Body of pancreas (tissue), 4 donors: ENCODE data around the gene PLXNC1. TPM values are rescaled to one million over a fixed set of nuclear protein-coding genes. Genes with fewer than 3 reads are reported as not detected.

ENCODE experiments used
- ATAC-seq: fragments of 150-250 bp; one replicate; pipeline ENCODE4 v1.9.1; 2016
- DNase-seq, 4 donors: peaks; one replicate each; pipeline ENCODE4 v3.0.0-alpha.2; 2019
- H3K27ac ChIP-seq, 4 donors: fragments of 200-600 bp; sonication (generic); 1 replicate in 3 of 4; 2 replicates in 1 of 4; pipeline versions ENCODE4 v1.5.1 to v1.6.1; 2016 to 2019; ENCODE audit warnings: mild to moderate bottlenecking in 1 of 4, mixed read lengths in 1 of 4, moderate library complexity in 1 of 4
- H3K27me3 ChIP-seq, 2 donors: fragments of 200-600 bp; sonication (generic); one replicate each; pipeline ENCODE4 v1.6.0; 2016; ENCODE audit warnings: mild to moderate bottlenecking in 1 of 2
- H3K36me3 ChIP-seq, 2 donors: fragments of 200-600 bp; sonication (generic); replicated peaks in 1 of 2; 2 replicates each; pipeline ENCODE4 v1.5.1; 2016; ENCODE audit warnings: low read depth in 2 of 2; ENCODE audit not compliant: insufficient read depth in 1 of 2
- H3K4me1 ChIP-seq: fragments of 200-600 bp; sonication (generic); one replicate; pipeline ENCODE4 v1.6.0; 2016
- H3K4me3 ChIP-seq, 2 donors: fragments of 200-600 bp; sonication (generic); 1 replicate in 1 of 2; 2 replicates in 1 of 2; pipeline ENCODE4 v1.5.1; 2016 to 2019
- H3K9me3 ChIP-seq, 3 donors: fragments of 200-600 bp; sonication (generic); 1 replicate in 2 of 3; 2 replicates in 1 of 3; pipeline ENCODE4 v1.5.1; 2016
- POLR2A ChIP-seq, 3 donors: fragments of 450-650 bp; IDR thresholded peaks; one replicate each; pipeline ENCODE4 v1.6.1; 2016; ENCODE audit warnings: antibody characterized with exemption in 3 of 3, mild to moderate bottlenecking in 2 of 3
- WGBS, 2 donors: methylation state at CpG; one replicate each; pipeline ENCODE4 v1.1.5; 2017; 5-methylcytosine and 5-hydroxymethylcytosine counted together
- intact Hi-C: fragments of 100-400 bp; cut with DNase I; formaldehyde crosslinking; loops from one replicate; pipeline ENCODE4 v1.15.1; 2023
- total RNA-seq, 2 donors: library from RNA; depleted of rRNA; stranded (reverse); fragments of >200 nt; gene quantifications; one replicate each; pipeline ENCODE4 v1.1.0, GENCODE V29; 2016
- TF ChIP-seq, protein P1 (sequence below), 7 experiments: fragments of 450-650 bp in 4 of 7; fragments of 200-600 bp in 3 of 7; sonication (generic) in 3 of 7; IDR thresholded peaks; one replicate each; pipeline ENCODE4 v1.5.1; 2016 to 2019; ENCODE audit warnings: antibody characterized with exemption in 7 of 7

Gene PLXNC1
- total RNA-seq, 2 donors from 2014 or later: 3.9 to 4.9 TPM

DNA sequence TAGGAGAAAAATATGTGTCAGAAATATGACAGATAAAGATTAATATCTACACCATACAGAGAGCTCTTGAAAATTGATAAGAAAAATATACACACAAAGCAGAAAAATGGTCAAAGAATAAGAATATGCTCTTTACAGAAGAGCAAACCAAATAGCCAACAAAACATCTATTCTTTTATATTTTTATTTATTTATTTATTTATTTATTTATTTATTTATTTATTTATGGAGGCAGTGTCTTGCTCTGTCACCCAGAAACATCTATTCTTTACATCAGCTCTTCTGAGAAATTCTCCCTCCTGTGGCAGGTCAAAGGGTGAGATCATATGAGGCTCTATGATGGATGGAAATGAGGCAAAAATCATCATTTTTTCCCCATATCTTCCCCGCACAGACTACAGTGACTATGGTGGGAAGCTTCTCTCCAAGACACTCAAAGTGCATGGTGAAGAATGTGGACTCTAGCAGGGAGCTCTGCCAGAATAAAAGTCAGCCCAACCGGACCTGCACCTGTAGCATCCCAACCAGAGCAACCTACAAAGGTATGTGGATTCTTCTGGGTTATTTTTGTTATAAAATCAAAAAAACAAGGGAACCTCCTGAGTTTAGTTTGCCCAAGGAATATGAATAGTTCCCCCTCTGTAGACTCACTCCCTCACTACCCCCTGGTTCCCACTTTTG lies 71.4 kb downstream of the PLXNC1 start:
- Histone ChIP-seq H3K4me1 (no peaks in the 10 kb centered on the region), H3K36me3 (no peaks in the 10 kb centered on the region), H3K9me3 (no peaks in the 10 kb centered on the region), H3K27ac (no peak overlapping the region), H3K27me3 (no peaks in the 10 kb centered on the region), H3K4me3 (no peak overlapping the region)
- 59 to 71% methylated on average over 2 of the region's 2 CpGs for WGBS, 2 donors
- ATAC-seq (no peak), DNase-seq (no peak)
- TF ChIP-seq, protein P1, sequence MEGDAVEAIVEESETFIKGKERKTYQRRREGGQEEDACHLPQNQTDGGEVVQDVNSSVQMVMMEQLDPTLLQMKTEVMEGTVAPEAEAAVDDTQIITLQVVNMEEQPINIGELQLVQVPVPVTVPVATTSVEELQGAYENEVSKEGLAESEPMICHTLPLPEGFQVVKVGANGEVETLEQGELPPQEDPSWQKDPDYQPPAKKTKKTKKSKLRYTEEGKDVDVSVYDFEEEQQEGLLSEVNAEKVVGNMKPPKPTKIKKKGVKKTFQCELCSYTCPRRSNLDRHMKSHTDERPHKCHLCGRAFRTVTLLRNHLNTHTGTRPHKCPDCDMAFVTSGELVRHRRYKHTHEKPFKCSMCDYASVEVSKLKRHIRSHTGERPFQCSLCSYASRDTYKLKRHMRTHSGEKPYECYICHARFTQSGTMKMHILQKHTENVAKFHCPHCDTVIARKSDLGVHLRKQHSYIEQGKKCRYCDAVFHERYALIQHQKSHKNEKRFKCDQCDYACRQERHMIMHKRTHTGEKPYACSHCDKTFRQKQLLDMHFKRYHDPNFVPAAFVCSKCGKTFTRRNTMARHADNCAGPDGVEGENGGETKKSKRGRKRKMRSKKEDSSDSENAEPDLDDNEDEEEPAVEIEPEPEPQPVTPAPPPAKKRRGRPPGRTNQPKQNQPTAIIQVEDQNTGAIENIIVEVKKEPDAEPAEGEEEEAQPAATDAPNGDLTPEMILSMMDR (IDR thresholded peaks at IDR 0.05): no peak
- no peak for TF ChIP-seq POLR2A (IDR thresholded peaks at IDR 0.05)
- intact Hi-C loops: no loop called here

- intact Hi-C loops: no loop called here
- WGBS, 2 donors: 73 to 84% methylated on average over 4 to 5 of the region's 5 CpGs
- Histone ChIP-seq H3K4me1 (no peaks in the 10 kb centered on the region), H3K9me3 (no peaks in the 10 kb centered on the region), H3K36me3 (no peaks in the 10 kb centered on the region), H3K4me3 (no peak overlapping the region), H3K27ac (no peak overlapping the region), H3K27me3 (no peaks in the 10 kb centered on the region)
- DNase-seq (no peak), ATAC-seq (no peak)
- no peak for TF ChIP-seq POLR2A (IDR thresholded peaks at IDR 0.05)
- TF ChIP-seq, protein P1 (IDR thresholded peaks at IDR 0.05): no peak
Observed at GRCh38 chr12:94220804-94221203, 72.4 kb downstream of the PLXNC1 start.

GRCh38 chr12:94222351-94223084 lies 74.1 kb downstream of the PLXNC1 start:
- H3K36me3 ChIP-seq: no peaks in the 10 kb centered on the region
- no peak overlapping the region for H3K27ac ChIP-seq
- no peaks in the 10 kb centered on the region for H3K27me3 ChIP-seq
- H3K9me3 ChIP-seq: no peaks in the 10 kb centered on the region
- DNase-seq (no peak), ATAC-seq (no peak)
- H3K4me1 ChIP-seq: no peaks in the 10 kb centered on the region
- TF ChIP-seq POLR2A (IDR thresholded peaks at IDR 0.05): no peak
- TF ChIP-seq, protein P1 (IDR thresholded peaks at IDR 0.05): no peak
- WGBS, 2 donors: 79 to 86% methylated on average over 4 of the region's 4 CpGs
- intact Hi-C loops: no loop called here
- H3K4me3 ChIP-seq: no peak overlapping the region

DNA sequence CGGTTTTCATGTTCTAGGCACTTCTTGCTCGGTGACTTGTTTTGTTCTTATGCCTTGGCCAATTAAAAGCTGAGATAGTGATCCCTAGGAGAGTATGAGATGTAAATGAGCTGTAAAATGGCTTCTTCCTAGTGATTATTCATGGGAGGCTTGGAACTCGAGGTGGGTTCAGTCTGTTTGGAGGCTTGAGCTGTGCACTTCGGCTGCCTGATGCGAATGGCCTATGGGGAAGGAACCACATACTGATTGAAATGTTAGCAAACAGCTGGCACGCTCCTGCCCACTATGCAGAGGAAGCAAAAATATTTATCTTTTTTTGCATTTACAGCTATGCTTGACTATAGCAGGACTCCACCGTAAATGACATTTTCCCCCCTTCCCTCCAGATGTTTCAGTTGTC lies 75.5 kb downstream of the PLXNC1 start:
- ATAC-seq (no peak), DNase-seq (no peak)
- H3K9me3 ChIP-seq: no peaks in the 10 kb centered on the region
- no peaks in the 10 kb centered on the region for H3K4me1 ChIP-seq
- 74 to 79% methylated on average over 7 of the region's 7 CpGs for WGBS, 2 donors
- intact Hi-C loops: no loop called here
- no peak overlapping the region for H3K27ac ChIP-seq
- no peak overlapping the region for H3K4me3 ChIP-seq
- no peak for TF ChIP-seq POLR2A (IDR thresholded peaks at IDR 0.05)
- TF ChIP-seq, protein P1 (IDR thresholded peaks at IDR 0.05): no peak
- no peaks in the 10 kb centered on the region for H3K36me3 ChIP-seq
- no peaks in the 10 kb centered on the region for H3K27me3 ChIP-seq
